ENCODE results near the gene TNKS2. TPM values are rescaled to one million over a fixed set of nuclear protein-coding genes. Genes with fewer than 3 reads are reported as not detected.
A peak's percentile ranks its signal among the peaks of the same experiment; 100 is the strongest.
"Not testable (repeated sequence)": the region's sequence is repeated elsewhere in the genome, so short reads cannot be mapped to it uniquely, and the experiment has no call there.

The TNKS2 gene
- total RNA-seq, result 82.0 TPM

GRCh38 chr10:91797874-91798648 lies at the start of gene TNKS2:
Gene TNKS2, plus strand, starts transcription at chr10:91798426. Its CDS starts 265 bp downstream, at chr10:91798691.
- peak; percentile 99 for DNase-seq

GRCh38 chr10:91749592-91749991 lies 48.6 kb upstream of the TNKS2 start:
- DNase-seq, result not testable (repeated sequence)

GRCh38 chr10:91756286-91756685 lies 41.9 kb upstream of the TNKS2 start:
- no peak for DNase-seq

- DNase-seq, result peak; percentile 71
Observed at GRCh38 chr10:91758303-91759146, 39.7 kb upstream of the TNKS2 start.

GRCh38 chr10:91759581-91759986 lies 38.6 kb upstream of the TNKS2 start:
- DNase-seq, result no peak

GRCh38 chr10:91761721-91762120 lies 36.5 kb upstream of the TNKS2 start:
- no peak for DNase-seq

- DNase-seq, result no peak
Observed at GRCh38 chr10:91762878-91763277, 35.3 kb upstream of the TNKS2 start.

GRCh38 chr10:91766676-91767075 lies 31.6 kb upstream of the TNKS2 start:
- DNase-seq, result no peak

- DNase-seq, result no peak
Observed at GRCh38 chr10:91768123-91768522, 30.1 kb upstream of the TNKS2 start.

- no peak for DNase-seq
Observed at GRCh38 chr10:91771907-91772306, 26.3 kb upstream of the TNKS2 start.

- DNase-seq, result no peak
Observed at GRCh38 chr10:91772461-91772860, 25.8 kb upstream of the TNKS2 start.

GRCh38 chr10:91772869-91773268 lies 25.4 kb upstream of the TNKS2 start:
- no peak for DNase-seq

- no peak for DNase-seq
Observed at GRCh38 chr10:91774571-91774970, 23.7 kb upstream of the TNKS2 start.

GRCh38 chr10:91775731-91776130 lies 22.5 kb upstream of the TNKS2 start:
- no peak for DNase-seq

GRCh38 chr10:91776266-91776665 lies 22.0 kb upstream of the TNKS2 start:
- no peak for DNase-seq

- no peak for DNase-seq
Observed at GRCh38 chr10:91778485-91778884, 19.7 kb upstream of the TNKS2 start.

- DNase-seq, result peak; percentile 43
Observed at GRCh38 chr10:91779011-91779605, 19.1 kb upstream of the TNKS2 start.

GRCh38 chr10:91782539-91782938 lies 15.7 kb upstream of the TNKS2 start:
- DNase-seq, result no peak

GRCh38 chr10:91785830-91786229 lies 12.4 kb upstream of the TNKS2 start:
- no peak for DNase-seq

- DNase-seq, result no peak
Observed at GRCh38 chr10:91787258-91787657, 11.0 kb upstream of the TNKS2 start.

- DNase-seq, result no peak
Observed at GRCh38 chr10:91787810-91788209, 10.4 kb upstream of the TNKS2 start.

GRCh38 chr10:91788527-91788926 lies 9.7 kb upstream of the TNKS2 start:
- DNase-seq, result no peak
